Adipose tissue (tissue), 3 donors: Measurements from ENCODE around the gene P4HA2. TPM values are rescaled to one million over a fixed set of nuclear protein-coding genes. Genes with fewer than 3 reads are reported as not detected.

Experiments used
- H3K27ac ChIP-seq: one replicate; pipeline ENCODE4 v1.5.1; 2013; ENCODE audit warnings: low read depth, low read length
- WGBS, 3 donors: extraction: QIAGEN DNeasy Blood & Tissue Kit; methylation state at CpG; one replicate each; pipeline ENCODE4 v1.1.7; 2013; 5-methylcytosine and 5-hydroxymethylcytosine counted together
- polyA plus RNA-seq, 3 donors: library from polyadenylated mRNA; stranded (reverse); fragments of 200-250 nt; gene quantifications; one replicate each; pipeline ENCODE4 v1.2.3, GENCODE V29; 2013
- donor health status: healthy with polysubstance abuse.
- donor health status: Bipolar disorder and iron deficiency.
- donor health status: healthy.

The P4HA2 gene
- polyA plus RNA-seq, 3 donors: 8.9 to 39.9 (median 18.4) TPM

- WGBS, 3 donors: 25 to 61% (median 47%) methylated on average over 6 to 7 of the region's 7 CpGs
- H3K27ac ChIP-seq: no peak overlapping the region
These were observed 26.8 kb upstream of the P4HA2 start for GRCh38 chr5:132254321-132254977.

- 85 to 91% (median 89%) methylated on average over 8 of the region's 8 CpGs for WGBS, 3 donors
These were observed 26.0 kb upstream of the P4HA2 start for GRCh38 chr5:132253452-132254320.

GRCh38 chr5:132253008-132253441 lies 25.4 kb upstream of the P4HA2 start:
- no peak overlapping the region for H3K27ac ChIP-seq
- WGBS, 3 donors: 41 to 82% (median 53%) methylated on average over 4 of the region's 4 CpGs

More at GRCh38 chr5:132253452-132254320, 26.0 kb upstream of the P4HA2 start:
- no peak overlapping the region for H3K27ac ChIP-seq

GRCh38 chr5:132251220-132251725 lies 23.6 kb upstream of the P4HA2 start:
- H3K27ac ChIP-seq: no peak overlapping the region

DNA sequence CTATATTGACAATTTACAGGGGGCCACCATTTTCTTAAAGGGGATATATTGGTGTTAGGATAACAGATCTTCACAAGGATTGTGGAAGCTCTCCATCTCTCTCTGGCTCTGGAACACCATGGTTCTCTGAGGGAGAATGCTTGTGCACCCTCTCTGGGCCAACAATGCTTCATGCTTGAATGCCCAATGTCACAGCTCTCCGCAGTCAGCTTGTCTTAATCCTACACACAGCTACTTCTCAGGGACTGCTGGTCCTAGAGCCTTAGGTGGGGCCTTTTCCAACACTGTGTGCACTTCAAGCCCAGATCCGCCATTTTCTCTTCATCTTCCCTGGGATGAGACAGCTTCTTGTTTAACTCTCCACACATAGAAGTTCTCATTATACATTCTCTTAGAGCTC lies 22.9 kb upstream of the P4HA2 start:
- no peak overlapping the region for H3K27ac ChIP-seq
- 95 to 100% (median 96%) methylated on average over 2 of the region's 2 CpGs for WGBS, 3 donors

More at GRCh38 chr5:132251220-132251725, 23.6 kb upstream of the P4HA2 start:
- 89 to 94% (median 93%) methylated on average over 10 of the region's 10 CpGs for WGBS, 3 donors

DNA sequence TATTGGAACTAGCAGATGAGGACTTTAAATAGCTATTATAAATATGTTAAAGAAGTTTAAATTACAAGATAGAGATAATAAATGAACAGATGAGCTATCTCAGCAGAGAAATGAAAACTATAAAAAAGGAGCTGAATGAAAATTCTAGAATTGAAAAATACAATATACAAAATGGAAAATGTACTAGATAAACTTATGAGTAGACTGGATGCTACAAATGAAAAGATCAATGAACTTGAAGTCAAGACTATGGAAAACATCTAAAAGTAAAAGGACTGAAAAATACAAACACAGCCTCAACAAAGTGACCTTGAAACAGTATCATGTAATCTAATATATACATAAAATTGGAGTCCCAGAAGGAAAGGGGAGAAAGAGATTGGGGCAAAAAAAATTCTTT lies 19.2 kb upstream of the P4HA2 start:
- H3K27ac ChIP-seq: no peak overlapping the region

- no peak overlapping the region for H3K27ac ChIP-seq
- 39 to 81% (median 48%) methylated on average over 1 of the region's 1 CpG for WGBS, 3 donors
These were observed 17.9 kb upstream of the P4HA2 start for GRCh38 chr5:132245593-132245992.

- H3K27ac ChIP-seq: no peak overlapping the region
- 89 to 98% (median 93%) methylated on average over 3 of the region's 3 CpGs for WGBS, 3 donors
These were observed 15.8 kb upstream of the P4HA2 start for GRCh38 chr5:132243366-132243977.

DNA sequence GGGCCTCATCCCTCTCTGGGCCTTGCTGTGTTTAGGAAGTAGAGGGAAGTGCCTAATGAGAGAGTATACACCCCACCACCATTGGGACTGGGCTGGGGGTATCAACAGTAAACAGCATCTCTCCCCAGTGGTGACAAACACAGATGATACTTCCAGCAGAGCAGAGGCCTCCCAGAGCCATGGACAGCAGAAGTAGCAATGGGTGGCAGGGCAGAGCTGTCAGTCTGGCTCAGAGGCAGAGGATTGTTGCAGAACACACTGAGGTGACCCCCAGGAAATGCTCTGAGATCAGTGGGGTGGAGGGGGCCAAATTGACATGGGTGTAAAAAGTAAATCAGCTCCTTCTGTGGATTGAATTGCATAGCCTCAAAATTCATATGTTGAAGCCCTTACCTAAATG lies 12.1 kb upstream of the P4HA2 start:
- H3K27ac ChIP-seq: no peak overlapping the region

GRCh38 chr5:132238901-132239500 lies 11.3 kb upstream of the P4HA2 start:
- 36 to 91% (median 73%) methylated on average over 1 of the region's 1 CpG for WGBS, 3 donors
- no peak overlapping the region for H3K27ac ChIP-seq

GRCh38 chr5:132238169-132238744 lies 10.6 kb upstream of the P4HA2 start:
- WGBS, 3 donors: 0 to 21% (median 16%) methylated on average over 1 of the region's 1 CpG

GRCh38 chr5:132237670-132238069 lies 10.0 kb upstream of the P4HA2 start:
- WGBS, 3 donors: 57 to 91% (median 88%) methylated on average over 4 of the region's 4 CpGs

More at GRCh38 chr5:132238169-132238744, 10.6 kb upstream of the P4HA2 start:
- no peak overlapping the region for H3K27ac ChIP-seq

GRCh38 chr5:132237141-132237540 lies 9.5 kb upstream of the P4HA2 start:
- WGBS, 3 donors: 95 to 100% methylated on average over 1 of the region's 1 CpG; no CpG with 5 or more reads in 1 of the 3 donors
- H3K27ac ChIP-seq: no peak overlapping the region

More at GRCh38 chr5:132237670-132238069, 10.0 kb upstream of the P4HA2 start:
- H3K27ac ChIP-seq: no peak overlapping the region

GRCh38 chr5:132235340-132235739 lies 7.7 kb upstream of the P4HA2 start:
- H3K27ac ChIP-seq: no peak overlapping the region
- 86 to 93% (median 90%) methylated on average over 3 of the region's 3 CpGs for WGBS, 3 donors

DNA sequence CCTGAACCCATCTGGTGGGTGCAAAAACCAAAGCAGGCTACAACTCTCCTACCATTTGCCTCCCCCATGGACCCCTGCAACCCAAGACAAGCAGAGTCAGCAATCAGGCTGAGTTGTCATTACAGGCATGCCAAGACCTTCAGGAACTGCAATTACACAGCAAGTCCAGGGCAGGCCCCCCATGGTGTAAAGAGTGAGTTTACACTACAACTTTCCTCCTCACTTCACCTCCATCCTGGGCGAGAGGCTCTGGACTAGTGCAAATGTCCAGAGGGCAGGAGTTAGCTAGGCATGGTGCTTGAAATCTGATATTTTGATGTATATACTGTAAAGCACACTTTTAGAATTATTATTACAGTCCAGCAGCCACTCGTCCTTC lies 7.0 kb upstream of the P4HA2 start:
- 88 to 89% (median 88%) methylated on average over 2 of the region's 2 CpGs for WGBS, 3 donors

GRCh38 chr5:132233811-132234683 lies 6.4 kb upstream of the P4HA2 start:
- 91 to 95% (median 93%) methylated on average over 7 of the region's 7 CpGs for WGBS, 3 donors
- no peak overlapping the region for H3K27ac ChIP-seq

More for the DNA sequence above, 7.0 kb upstream of the P4HA2 start:
- H3K27ac ChIP-seq: no peak overlapping the region

DNA sequence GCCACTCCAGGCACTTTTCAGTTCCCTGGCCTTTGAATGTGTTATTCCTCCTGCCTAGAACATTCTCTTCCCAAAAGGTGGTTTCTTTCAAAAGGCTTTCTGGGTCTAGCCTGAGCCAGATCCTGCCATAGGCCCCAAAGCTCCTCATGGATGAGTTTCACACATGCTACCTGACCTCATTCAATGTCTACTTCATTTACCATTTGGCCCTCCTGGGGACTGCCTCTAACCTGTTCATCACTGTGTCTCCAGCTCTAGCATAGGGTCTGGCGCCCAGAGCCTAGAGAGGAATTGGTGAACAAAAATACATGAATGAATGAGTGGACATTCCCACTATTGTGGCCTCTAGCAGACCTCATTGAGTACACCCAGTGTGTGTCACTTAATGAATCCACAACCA lies 5.4 kb upstream of the P4HA2 start:
- WGBS, 3 donors: 88 to 100% (median 96%) methylated on average over 1 of the region's 1 CpG
- H3K27ac ChIP-seq: no peak overlapping the region
